ENCODE results near the gene KIAA2012.

- TF ChIP-seq CTCF (IDR thresholded peaks at IDR 0.05; ENCODE audit: insufficient read depth, low read depth, low read length) (no peak), EZH2 (IDR thresholded peaks at IDR 0.05; ENCODE audit: insufficient read depth, low read length) (no peak)
These were observed 99.6 kb downstream of the KIAA2012 start for GRCh38 chr2:202172439-202173211.
